Fibroblast of gingiva (primary cell): ENCODE measurements around the gene HOXD3.

Experiments used
- DNase-seq: peaks from one replicate; pipeline ENCODE4 v3.0.0-alpha.2; 2011; ENCODE audit warnings: low read depth

Gene HOXD3

DNA sequence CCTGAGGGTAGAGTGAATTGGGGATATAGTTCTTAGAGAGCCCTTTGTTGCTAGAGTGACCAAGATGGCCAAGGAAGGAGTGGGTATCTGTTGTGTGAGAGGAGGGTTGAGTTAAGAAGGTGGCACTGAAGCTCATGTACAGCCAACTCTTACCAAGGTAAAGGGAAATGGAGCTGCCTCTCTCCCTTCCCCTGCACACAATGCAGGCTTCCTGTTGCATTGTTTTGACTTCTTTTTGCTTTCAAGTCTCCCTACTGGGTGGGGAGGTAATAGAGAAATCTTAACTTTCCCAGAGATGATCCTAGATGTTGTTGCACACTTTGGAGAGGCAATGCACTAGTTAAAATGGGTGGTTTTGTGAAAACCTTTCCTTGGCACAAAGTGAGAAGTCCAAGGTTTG lies 55.2 kb downstream of the HOXD3 start:
- DNase-seq, result no peak

- no peak for DNase-seq
These were observed 56.3 kb downstream of the HOXD3 start for GRCh38 chr2:176213406-176213805.
